Stimulated activated CD4-positive, alpha-beta T cell treated with anti-CD3 and anti-CD28 coated beads, Interleukin-2, amount 100 ng/mL, for 4 hours (primary cell): ENCODE measurements around the gene HECTD2.
"Not testable (repeated sequence)": the region's sequence is repeated elsewhere in the genome, so short reads cannot be mapped to it uniquely, and the experiment has no call there.

Experiments
- DNase-seq: peaks from one replicate; pipeline ENCODE4 v3.0.0-alpha.2; 2020; ENCODE audit warnings: low read depth

HECTD2 gene

GRCh38 chr10:91412354-91413087 is 2.4 kb downstream of the HECTD2 start:
- DNase-seq: no peak

DNA sequence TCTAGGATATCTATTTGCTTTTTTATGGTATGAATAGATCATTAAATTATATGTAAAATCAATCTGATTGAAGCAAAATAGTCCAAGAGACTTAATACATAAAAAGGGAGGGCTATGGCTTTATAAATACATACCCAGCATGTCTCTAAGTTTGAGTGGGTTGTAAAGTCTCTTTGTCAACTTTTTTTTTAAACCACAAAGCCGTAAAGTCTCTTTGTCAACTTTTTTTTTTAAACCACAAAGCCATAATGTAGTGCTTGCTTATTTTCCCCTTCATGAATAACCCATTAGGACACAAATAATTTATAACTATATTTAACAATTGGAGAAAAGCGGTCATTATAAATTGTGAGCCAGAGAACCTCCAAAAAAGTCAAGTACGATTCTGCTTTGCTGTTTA is 5.7 kb downstream of the HECTD2 start:
- no peak for DNase-seq

DNA sequence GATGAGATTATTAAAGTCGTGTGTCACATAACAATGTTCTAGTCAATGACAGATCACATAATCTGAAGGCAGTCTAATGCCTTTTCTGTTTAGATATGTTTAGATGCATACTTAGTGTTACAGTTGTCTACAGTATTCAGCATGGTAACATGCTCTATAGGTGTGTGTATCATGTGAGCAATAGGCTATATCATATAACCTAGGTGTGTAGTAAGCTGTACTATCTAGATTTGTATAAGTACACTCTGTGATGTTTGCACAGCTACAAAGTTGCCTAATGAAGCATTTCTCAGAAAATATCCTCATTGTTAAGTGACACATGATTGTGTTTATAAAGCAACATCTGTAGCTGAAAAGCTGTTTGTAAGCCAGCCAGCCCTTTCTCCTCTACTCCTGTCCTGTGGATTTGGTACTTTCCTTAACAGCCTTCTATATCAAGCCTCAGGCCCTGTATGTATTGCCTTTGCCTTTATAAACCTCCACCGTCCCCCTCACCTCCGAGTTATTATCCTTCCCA is 6.3 kb downstream of the HECTD2 start:
- DNase-seq: no peak

GRCh38 chr10:91418416-91418815 is 8.3 kb downstream of the HECTD2 start:
- no peak for DNase-seq

DNA sequence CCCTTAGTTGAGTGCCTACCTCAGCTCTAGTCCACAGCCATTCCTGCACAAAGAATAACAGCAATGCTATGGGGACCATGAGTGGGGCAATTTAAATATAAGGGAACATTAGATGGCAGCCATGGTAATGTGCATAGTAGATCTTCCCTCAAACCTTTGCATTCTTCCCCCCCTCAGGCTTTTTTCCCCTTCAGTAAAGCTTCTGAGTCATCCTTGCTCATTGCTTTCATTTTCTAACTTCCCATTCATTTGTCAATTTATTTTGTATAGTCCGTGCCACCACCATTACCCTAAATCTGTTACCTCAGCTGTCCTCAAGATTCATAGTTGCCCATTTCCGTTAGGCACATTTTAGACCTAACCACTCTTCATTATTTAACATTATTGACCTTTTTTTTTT is 10.7 kb downstream of the HECTD2 start:
- DNase-seq: no peak

GRCh38 chr10:91422915-91423314 is 12.8 kb downstream of the HECTD2 start:
- DNase-seq: no peak

DNA sequence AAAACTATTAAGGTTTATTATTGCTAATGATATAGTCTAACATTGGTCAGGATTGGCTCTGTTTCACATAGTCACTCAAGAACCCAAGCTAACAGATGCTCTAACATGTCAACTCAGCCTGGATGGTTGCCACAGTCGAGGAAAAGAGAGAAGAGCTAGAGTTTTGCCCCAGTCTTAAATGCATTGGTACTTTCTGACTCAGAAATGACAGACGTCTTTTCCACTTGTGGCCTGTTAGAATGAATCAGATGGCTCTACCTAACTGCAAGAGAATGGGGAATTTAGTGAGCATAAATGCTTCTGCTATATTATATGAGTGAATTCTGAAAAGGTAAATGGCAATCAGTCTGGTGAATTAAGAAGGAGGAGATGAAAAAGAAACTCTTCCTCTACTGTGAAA is 13.9 kb downstream of the HECTD2 start:
- DNase-seq: no peak

DNA sequence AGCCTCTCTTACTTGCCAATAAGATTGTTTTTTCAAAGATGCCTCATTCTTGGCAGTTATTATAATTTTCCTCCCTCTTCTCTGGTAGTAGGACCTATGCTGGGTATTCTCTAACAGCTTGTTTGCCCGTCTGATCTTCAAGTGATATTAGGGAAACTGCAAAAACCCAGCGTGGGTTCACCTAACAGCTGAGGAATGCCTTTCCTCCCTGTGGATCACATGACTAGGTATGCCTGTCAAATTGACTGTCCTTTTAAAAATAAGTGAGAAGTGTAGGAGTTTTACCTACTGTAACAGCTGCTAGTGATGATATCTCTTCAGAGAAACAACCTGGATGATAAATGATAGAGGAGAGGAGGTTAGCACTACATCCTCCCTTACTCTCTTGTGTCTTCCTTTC is 22.0 kb downstream of the HECTD2 start:
- no peak for DNase-seq

DNA sequence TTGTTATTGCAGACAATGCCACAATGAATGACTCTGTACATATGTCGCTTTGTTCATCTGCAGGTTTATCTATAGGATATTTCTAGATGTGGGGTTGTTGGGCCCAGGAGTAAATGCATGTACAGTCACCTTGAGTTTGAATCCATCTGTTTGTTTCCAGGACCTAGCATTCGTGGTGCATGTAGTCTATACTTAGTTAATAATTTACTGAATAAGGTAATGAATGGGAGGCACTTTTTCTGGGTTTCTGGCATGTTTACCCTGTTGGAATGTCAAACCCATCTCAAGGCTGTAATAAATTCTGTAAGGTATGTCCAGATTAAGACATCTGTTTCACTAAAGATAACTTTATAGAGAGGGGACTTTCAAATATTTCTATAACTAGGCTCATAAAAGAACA is 23.5 kb downstream of the HECTD2 start:
- DNase-seq: no peak

GRCh38 chr10:91434041-91434440 is 23.9 kb downstream of the HECTD2 start:
- DNase-seq: no peak

- DNase-seq: no peak
Observed at GRCh38 chr10:91435241-91435640, 25.1 kb downstream of the HECTD2 start.

GRCh38 chr10:91438228-91438627 is 28.1 kb downstream of the HECTD2 start:
- DNase-seq: not testable (repeated sequence)

DNA sequence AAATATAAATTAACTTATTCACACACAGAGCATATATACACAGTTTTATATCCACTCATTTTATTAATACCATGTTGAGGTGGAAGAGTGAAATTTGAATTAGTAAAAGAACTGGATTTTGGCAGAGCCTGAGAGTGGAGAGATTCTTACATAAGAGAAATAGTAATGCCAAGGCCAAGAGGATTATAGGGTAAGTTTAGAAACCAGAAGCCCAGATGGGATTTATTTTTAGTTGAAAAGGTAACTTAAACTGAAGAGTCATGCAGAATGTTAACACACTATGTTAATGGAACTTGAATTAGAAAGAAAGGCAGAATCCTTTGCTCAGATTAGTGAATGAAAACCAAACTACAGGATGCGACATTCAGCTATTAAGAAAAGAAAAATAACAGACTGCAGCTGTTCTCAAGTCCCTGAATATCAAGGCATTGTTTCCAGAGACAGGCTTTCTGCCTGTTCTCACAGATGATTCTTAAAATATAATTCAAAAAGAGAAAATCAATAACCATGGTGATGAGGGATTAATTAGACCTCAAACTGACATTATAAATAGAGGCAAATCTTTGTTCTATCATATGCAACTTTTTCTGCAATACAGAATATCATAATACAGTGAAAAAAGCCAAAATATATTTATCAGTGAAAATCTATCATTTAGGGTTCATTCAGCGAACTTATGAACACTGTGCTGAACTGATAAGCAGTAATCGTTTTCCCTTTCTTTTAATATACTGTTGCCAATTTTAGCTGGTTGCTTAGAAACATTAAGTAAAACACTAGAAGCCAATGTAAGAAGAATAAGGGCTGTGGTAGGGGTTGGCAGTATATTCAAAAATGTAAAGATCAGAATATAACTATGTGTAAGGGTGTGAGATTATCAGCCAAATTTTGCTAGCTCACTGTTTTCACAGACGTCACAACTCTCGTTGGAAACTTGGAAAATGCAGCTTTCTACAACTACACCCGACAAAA is 34.4 kb downstream of the HECTD2 start:
- no peak for DNase-seq

- DNase-seq: no peak
Observed at GRCh38 chr10:91452063-91452462, 41.9 kb downstream of the HECTD2 start.

GRCh38 chr10:91453535-91453934 is 43.4 kb downstream of the HECTD2 start:
- DNase-seq: no peak

DNA sequence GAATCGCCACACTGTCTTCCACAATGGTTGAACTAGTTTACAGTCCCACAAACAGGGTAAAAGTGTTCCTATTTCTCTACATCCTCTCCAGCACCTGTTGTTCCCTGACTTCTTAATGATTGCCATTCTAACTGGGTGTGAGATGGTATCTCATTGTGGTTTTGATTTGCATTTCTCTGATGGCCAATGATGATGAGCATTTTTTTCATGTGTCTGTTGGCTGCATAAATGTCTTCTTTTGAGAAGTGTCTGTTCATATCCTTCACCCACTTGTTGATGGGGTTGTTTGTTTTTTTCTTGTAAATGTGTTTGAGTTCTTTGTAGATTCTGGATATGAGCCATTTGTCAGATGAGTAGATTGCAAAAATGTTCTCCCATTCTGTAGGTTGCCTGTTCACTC is 45.0 kb downstream of the HECTD2 start:
- DNase-seq: not testable (repeated sequence)

GRCh38 chr10:91460681-91461080 is 50.5 kb downstream of the HECTD2 start:
- DNase-seq: no peak

DNA sequence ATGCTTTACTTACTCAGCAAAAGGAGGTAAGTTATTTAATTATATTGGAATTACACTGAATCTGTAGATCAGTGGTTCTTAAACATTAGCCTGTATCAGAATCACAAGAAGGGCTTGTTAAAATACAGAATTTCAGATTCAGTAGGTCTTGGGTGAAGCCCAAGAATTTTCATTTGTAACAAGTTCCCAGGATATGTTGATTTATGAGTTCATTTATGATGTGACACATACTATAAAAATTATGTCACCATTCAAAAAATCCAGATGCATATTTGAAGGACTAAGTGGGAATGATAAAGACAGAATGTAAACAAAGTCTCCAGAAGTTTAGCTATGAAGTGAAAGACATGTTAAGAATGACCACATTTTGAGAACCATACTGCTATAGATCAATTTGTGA is 52.3 kb downstream of the HECTD2 start:
- no peak for DNase-seq

DNA sequence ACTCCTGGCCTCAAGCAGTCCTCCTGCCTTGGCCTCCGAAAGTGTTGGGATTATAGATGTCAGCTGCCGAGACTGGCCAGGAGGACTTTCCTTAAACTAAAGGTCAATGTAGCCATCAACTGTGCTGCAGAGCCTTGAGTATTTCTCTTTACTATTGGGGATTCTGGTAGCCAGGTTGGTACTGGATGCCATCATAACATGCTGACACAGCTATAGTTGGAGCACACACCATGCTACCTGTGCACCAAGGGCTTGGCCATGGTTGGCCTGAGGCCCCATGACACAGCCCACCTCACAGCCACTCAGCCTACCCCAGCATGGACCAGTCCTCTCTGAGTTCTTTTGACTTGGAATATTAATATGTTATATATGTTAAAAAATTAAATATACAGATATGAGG is 54.4 kb downstream of the HECTD2 start:
- DNase-seq: no peak

DNA sequence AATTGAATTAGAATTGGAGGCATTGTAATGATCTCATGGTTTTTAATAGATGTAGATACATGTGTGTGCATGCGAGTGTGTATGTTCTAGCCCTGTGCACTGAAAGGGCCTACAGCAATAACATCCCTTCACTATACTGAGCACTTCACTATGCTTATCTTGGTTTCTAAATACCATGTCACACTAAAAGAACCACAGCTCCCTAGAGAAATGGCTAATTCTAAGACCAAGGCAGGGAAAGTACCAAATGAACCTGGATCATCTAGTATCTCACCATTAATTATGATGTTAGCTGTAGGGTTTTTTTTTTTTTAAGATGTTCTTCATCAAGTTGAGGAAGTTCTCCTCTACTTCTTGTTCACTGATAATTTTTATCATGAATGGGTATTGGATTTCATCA is 55.1 kb downstream of the HECTD2 start:
- no peak for DNase-seq

- no peak for DNase-seq
Observed at GRCh38 chr10:91467114-91467513, 57.0 kb downstream of the HECTD2 start.

DNA sequence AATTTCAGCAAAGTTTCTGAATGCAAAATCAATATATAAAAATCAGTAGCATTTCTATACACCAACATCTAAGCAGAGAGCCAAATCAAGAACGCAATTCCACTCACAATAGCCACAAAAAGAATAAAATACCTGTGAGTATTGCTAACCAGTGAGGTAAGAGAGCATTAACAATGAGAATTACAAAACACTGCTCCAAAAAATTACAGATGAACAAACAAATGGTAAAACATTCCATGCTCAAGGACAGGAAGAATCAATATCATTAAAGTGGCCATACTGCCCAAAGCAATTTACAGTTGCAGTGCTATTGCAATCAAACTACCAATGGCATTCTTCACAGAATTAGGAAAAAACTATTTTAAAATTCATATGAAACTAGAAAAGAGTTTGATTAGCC is 61.5 kb downstream of the HECTD2 start:
- no peak for DNase-seq

DNA sequence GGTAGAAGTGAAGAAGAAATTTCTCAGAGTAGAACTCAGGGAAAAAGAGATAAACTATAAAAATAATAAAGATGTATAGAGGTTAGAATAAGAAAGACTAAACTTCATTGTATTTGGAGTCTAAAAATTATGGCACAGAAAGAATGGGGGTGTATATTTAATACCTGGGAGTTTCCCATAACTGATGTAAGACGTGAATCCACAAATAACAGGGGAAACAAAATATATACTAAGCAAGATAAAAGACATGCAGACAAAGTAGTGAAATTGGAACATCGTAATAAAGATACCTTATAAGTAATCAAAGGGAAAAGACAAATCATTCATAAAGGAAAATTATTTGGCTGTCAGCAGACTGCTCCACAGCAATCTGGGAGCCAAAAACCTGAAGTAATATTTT is 62.8 kb downstream of the HECTD2 start:
- no peak for DNase-seq
